Testis (tissue), 2 donors: Measurements from ENCODE around the gene RPTOR.

Source experiments
- CTCF ChIP-seq, 3 experiments: fragments of 450-650 bp in 2 of 3; fragments of 200-600 bp in 1 of 3; sonication (generic) in 1 of 3; IDR thresholded peaks; one replicate each; pipeline ENCODE4 v1.5.1; 2016 to 2019; ENCODE audit warnings: antibody characterized with exemption in 3 of 3, mild to moderate bottlenecking in 2 of 3, moderate library complexity in 1 of 3
- POLR2A ChIP-seq: fragments of 450-650 bp; IDR thresholded peaks from one replicate; pipeline ENCODE4 v1.6.1; 2017; ENCODE audit warnings: antibody characterized with exemption, mild to moderate bottlenecking, moderate library complexity

- no peak for TF ChIP-seq CTCF (IDR thresholded peaks at IDR 0.05)
- TF ChIP-seq POLR2A = no peak
Observed at GRCh38 chr17:80704894-80705293, 160.3 kb downstream of the RPTOR start.
